Aorta (tissue), 5 donors: Measurements from ENCODE around the gene FAM107B. TPM values are rescaled to one million over a fixed set of nuclear protein-coding genes. Genes with fewer than 3 reads are reported as not detected.
A peak's percentile ranks its signal among the peaks of the same experiment; 100 is the strongest.

Experiments used
- ATAC-seq: fragments of 200-7000 bp; cut with Tn5 transposase; one replicate; pipeline ENCODE4 v1.9.1; 2022; ENCODE audit warnings: moderate library complexity; ENCODE audit not compliant: low FRiP score
- DNase-seq, 2 donors: peaks; one replicate each; pipeline ENCODE4 v3.0.0-alpha.2; 2020
- H3K27ac ChIP-seq, 2 donors: one replicate each; pipeline ENCODE4 v1.5.1; 2013; ENCODE audit warnings: low read length in 2 of 2, mild to moderate bottlenecking in 2 of 2, moderate library complexity in 2 of 2, control low read depth in 1 of 2, inconsistent platforms in 1 of 2, low read depth in 1 of 2
- H3K27me3 ChIP-seq, 2 donors: one replicate each; pipeline ENCODE4 v1.6.1; 2013; ENCODE audit warnings: control low read depth in 1 of 2, low read length in 1 of 2, mild to moderate bottlenecking in 1 of 2, moderate library complexity in 1 of 2; ENCODE audit not compliant: insufficient read depth in 2 of 2, control insufficient read depth in 1 of 2
- H3K36me3 ChIP-seq, 2 donors: one replicate each; pipeline ENCODE4 v1.6.1; 2013; ENCODE audit warnings: control low read depth in 1 of 2, low read length in 1 of 2, mild to moderate bottlenecking in 1 of 2; ENCODE audit not compliant: insufficient read depth in 2 of 2, control insufficient read depth in 1 of 2
- H3K4me1 ChIP-seq, 2 donors: one replicate each; pipeline ENCODE4 v1.6.1; 2013; ENCODE audit warnings: low read length in 2 of 2, control low read depth in 1 of 2, mild to moderate bottlenecking in 1 of 2, moderate library complexity in 1 of 2; ENCODE audit not compliant: insufficient read depth in 2 of 2, control insufficient read depth in 1 of 2
- H3K4me3 ChIP-seq, 2 donors: one replicate each; pipeline ENCODE4 v1.5.1; 2013; ENCODE audit warnings: low read length in 2 of 2, control low read depth in 1 of 2, mild to moderate bottlenecking in 1 of 2
- H3K9me3 ChIP-seq: one replicate; pipeline ENCODE4 v1.6.1; 2013; ENCODE audit warnings: mild to moderate bottlenecking, low read length; ENCODE audit not compliant: control insufficient read depth
- WGBS, 2 donors: extraction: QIAGEN DNeasy Blood & Tissue Kit; methylation state at CpG; one replicate each; pipeline ENCODE4 v1.1.7; 2013; 5-methylcytosine and 5-hydroxymethylcytosine counted together
- intact Hi-C, 2 donors: fragments of 100-400 bp; cut with DNase I; formaldehyde crosslinking; loops; one replicate each; pipeline versions ENCODE4 v1.14.2 to v1.15.0; 2022
- polyA plus RNA-seq, 2 donors: library from polyadenylated mRNA; stranded (reverse); fragments of 200-250 nt; gene quantifications; one replicate each; pipeline ENCODE4 v1.2.3, GENCODE V29; 2013
- total RNA-seq, 2 donors: library from RNA; stranded (reverse); fragmentation: NEBNext Ultra II Directional; extraction: Animal tissue kit (Norgen Biotek cat#: 25700); gene quantifications; one replicate each; pipeline ENCODE4 v1.2.1, GENCODE V29; 2021
- donor health status: healthy with polysubstance abuse.
- donor health status: Bipolar disorder and iron deficiency.
- donor health status: DM: no; HTN: no; CAD: no.
- donor health status: DM: no; HTN: no; CAD: no.
- donor health status: DM: yes; HTN: yes; CAD: no.

Gene FAM107B
- total and polyA plus RNA-seq, 4 donors: 16.6 to 58.5 (median 33.1) TPM

DNA sequence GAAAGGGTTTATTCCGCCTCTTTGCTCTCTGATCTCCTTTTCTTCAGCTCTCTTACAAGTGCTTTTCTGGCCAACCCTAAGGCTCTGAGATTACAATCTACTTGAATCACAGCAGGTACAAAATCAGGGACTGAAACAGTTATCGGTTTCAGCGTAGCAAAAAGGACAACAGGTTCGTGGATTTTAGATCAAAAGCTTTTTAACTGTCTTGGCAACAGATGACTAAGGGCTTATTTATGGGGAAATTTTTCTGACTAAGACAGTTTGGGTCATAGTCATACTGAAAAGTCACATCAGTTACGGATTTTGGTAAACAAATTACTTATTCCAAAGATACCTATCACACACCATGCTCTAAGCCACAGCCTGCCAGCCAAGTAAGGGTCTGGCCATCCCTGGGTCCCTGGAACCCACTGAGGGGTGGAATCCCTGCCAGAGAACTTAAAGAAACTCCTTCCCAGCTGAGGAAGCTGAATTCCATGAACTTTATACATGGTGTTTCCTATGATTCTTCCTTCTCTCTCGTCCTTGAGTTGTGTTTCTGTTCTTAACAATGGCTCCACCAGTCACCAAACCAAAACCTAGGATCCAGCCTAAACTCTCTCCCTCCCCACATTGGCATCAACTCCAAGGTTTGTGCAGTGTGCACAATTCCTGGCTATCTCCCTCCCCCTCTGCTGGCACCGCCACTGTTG, 169.3 kb downstream of the FAM107B start:
- H3K4me1 ChIP-seq: no peaks in the 10 kb centered on the region
- intact Hi-C loops: loop anchor here in 1 of 2 donors (2.0 to 5.0 kb wide), 2 partner anchors 43 to 137 kb away; no protein-coding TSS in a partner anchor
- WGBS, 2 donors: 26 to 31% methylated on average over 7 of the region's 7 CpGs
- ATAC-seq: no peak
- H3K36me3 ChIP-seq: no peaks in the 10 kb centered on the region
- H3K4me3 ChIP-seq: peak overlapping the region; percentile 54 to 78
- H3K27ac ChIP-seq: no peak overlapping the region
- no peak for DNase-seq
- H3K27me3 ChIP-seq: no peaks in the 10 kb centered on the region
- H3K9me3 ChIP-seq: no peaks in the 10 kb centered on the region

DNA sequence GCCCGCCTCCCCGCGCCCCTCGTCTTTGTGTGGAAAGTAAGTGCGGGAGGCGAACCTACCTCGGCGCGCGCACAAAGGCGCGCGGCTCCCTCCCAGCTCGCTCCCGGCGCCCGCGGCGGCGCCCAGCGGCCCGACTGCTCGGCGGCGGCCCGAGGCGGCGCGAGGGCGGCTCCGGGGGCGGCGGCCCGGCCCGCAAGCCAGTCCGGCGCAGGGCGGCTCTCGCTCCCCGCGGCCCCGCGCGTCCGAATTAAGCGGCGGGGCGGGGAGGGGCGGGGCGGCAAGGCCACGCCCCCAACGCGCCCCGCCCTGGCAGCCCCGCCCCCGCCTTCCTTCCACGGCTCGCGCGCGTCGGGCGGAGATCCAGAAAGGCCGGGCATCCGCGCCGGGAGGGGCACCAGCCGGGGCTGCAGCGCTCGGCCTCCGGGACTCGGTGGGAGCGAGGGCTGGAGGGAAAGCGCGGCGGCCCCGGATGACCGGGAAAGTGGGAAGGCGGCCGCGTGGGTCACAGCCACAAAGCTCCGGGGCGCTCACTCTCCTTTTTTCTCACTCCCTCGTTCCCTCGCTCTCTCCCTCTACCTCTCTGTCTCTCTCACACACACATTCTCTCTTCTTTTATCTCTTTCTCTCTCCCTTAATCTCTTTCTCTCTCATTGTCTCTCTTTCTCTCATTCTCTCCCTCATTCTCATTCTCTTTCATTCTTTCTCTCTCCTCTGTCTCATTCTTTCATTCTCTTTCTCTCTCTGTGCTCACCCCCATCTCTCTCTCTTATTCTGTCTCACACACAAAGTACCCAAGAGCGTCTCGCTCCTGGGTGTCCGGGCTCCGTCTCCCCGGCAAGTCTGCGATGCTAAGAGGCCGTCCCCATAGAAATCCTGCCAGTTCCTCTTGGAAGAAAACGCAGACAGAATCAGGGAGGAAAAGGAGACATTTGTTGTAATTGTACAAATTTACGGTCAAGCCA, 170.2 kb downstream of the FAM107B start:
- no peaks in the 10 kb centered on the region for H3K4me1 ChIP-seq
- peak overlapping the region; percentile 69 to 77 for H3K27ac ChIP-seq
- intact Hi-C loops: loop anchor here in 1 of 2 donors (2.0 to 5.0 kb wide), 4 partner anchors 44 to 233 kb away; partner anchors contain the start of genes CDNF, HSPA14 and MSANTD7
- H3K27me3 ChIP-seq: no peaks in the 10 kb centered on the region
- H3K9me3 ChIP-seq: no peaks in the 10 kb centered on the region
- H3K36me3 ChIP-seq: no peaks in the 10 kb centered on the region
- WGBS, 2 donors: 1% methylated on average over 66 to 94 of the region's 94 CpGs
- peak; percentile 87 to 94 for DNase-seq
- ATAC-seq: peak; percentile 96
- H3K4me3 ChIP-seq: peak overlapping the region; percentile 92 to 99

- peak; percentile 26 for ATAC-seq
- no peaks in the 10 kb centered on the region for H3K4me1 ChIP-seq
- H3K36me3 ChIP-seq: no peaks in the 10 kb centered on the region
- H3K27ac ChIP-seq: peak overlapping the region; percentile 25 to 39
- intact Hi-C loops: loop anchor here in 1 of 2 donors (2.0 to 5.0 kb wide), 3 partner anchors 45 to 234 kb away; partner anchors contain the start of genes CDNF, HSPA14 and MSANTD7
- peak in 1 of 2 donors; percentile 58 for DNase-seq
- H3K4me3 ChIP-seq: peak overlapping the region; percentile 92 to 99
- no peaks in the 10 kb centered on the region for H3K9me3 ChIP-seq
- H3K27me3 ChIP-seq: no peaks in the 10 kb centered on the region
- 0 to 1% methylated on average over 39 to 58 of the region's 58 CpGs for WGBS, 2 donors
These were observed 171.1 kb downstream of the FAM107B start for GRCh38 chr10:14603534-14604102.

DNA sequence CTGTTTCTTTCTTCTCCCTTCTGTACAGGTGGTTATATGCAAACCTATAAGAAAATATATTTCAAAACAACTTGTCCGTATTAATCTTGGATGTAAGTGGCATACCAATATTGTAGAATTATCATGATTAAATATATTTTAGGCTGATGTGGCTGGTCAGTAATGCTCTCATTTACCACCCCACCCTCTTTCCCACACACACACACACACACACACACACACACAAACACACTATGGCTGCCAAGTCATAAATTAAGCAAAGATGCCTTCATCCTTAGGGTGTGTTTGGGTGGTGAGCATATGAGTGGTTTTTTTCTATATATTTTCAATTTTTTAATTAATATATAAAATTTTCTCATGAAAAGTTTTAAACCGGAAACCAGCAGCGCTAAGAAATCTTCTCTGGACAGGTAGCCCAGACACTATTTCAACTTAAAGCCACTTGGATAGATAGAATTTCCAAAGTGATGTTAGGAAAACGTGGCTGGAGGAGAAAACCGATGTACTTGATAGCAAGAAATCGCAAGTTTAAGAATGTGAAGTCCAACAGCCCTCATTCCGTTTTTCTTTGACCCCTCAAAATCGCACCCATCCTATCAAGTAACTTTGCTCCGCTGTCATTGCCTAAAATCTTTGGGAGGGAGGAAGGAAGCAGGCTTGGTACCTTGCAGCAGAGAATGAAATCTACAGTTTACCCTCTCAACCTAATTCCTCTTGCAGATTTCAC, 171.7 kb downstream of the FAM107B start:
- no peak for DNase-seq
- H3K27ac ChIP-seq: no peak overlapping the region
- H3K4me1 ChIP-seq: no peaks in the 10 kb centered on the region
- no peaks in the 10 kb centered on the region for H3K27me3 ChIP-seq
- no peaks in the 10 kb centered on the region for H3K36me3 ChIP-seq
- WGBS, 2 donors: 27 to 35% methylated on average over 9 of the region's 9 CpGs
- no peaks in the 10 kb centered on the region for H3K9me3 ChIP-seq
- no peak for ATAC-seq
- intact Hi-C loops: loop anchor here in 1 of 2 donors (5.0 kb wide), 2 partner anchors 66 to 234 kb away; partner anchors contain the start of genes CDNF, HSPA14 and MSANTD7
- peak overlapping the region; percentile 92 to 99 for H3K4me3 ChIP-seq

- Histone ChIP-seq H3K27me3 (no peaks in the 10 kb centered on the region), H3K9me3 (no peaks in the 10 kb centered on the region), H3K4me1 (no peaks in the 10 kb centered on the region), H3K4me3 (peak overlapping the region in 1 of 2 donors; percentile 6), H3K27ac (no peak overlapping the region), H3K36me3 (no peaks in the 10 kb centered on the region)
- intact Hi-C loops: loop anchor here in 1 of 2 donors (5.0 kb wide), 2 partner anchors 65 to 235 kb away; partner anchors contain the start of genes CDNF, HSPA14 and MSANTD7
- no peak for DNase-seq
- 35 to 46% methylated on average over 16 of the region's 16 CpGs for WGBS, 2 donors
- no peak for ATAC-seq
These were observed 172.6 kb downstream of the FAM107B start for GRCh38 chr10:14601872-14602725.

DNA sequence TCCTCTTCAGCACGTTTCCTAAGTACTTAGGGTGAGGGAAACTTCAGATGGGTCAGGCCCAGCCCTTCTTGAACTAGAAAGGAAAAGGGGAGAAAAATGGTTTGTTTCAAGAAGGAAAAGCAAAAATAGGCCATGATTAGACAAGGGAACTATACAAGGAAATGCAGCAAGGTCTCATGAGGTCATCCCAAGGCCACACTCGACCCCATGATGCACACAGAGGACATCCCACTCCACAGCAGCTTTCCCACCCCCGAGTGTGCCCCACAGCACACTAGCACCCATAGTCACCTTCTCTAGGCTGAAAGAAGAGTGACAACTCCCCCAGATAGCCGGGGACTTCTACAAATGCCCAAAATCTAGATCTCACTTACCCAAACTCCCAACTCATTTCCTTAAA, 173.4 kb downstream of the FAM107B start:
- no peak for DNase-seq
- no peaks in the 10 kb centered on the region for H3K36me3 ChIP-seq
- H3K4me1 ChIP-seq: no peaks in the 10 kb centered on the region
- no peak for ATAC-seq
- no peak overlapping the region for H3K4me3 ChIP-seq
- no peaks in the 10 kb centered on the region for H3K27me3 ChIP-seq
- H3K9me3 ChIP-seq: no peaks in the 10 kb centered on the region
- intact Hi-C loops: loop anchor here in 1 of 2 donors (5.0 kb wide), 2 partner anchors 64 to 236 kb away; partner anchors contain the start of genes CDNF, HSPA14 and MSANTD7
- WGBS, 2 donors: 75% methylated on average over 4 of the region's 4 CpGs
- no peak overlapping the region for H3K27ac ChIP-seq

- Histone ChIP-seq H3K27ac (no peak overlapping the region), H3K4me3 (no peak overlapping the region), H3K4me1 (no peaks in the 10 kb centered on the region), H3K27me3 (no peaks in the 10 kb centered on the region), H3K9me3 (no peaks in the 10 kb centered on the region), H3K36me3 (no peaks in the 10 kb centered on the region)
- no peak for DNase-seq
- intact Hi-C loops: loop anchor here in 1 of 2 donors (5.0 kb wide), 2 partner anchors 63 to 237 kb away; partner anchors contain the start of genes CDNF, HSPA14 and MSANTD7
- 86 to 92% methylated on average over 8 of the region's 8 CpGs for WGBS, 2 donors
- ATAC-seq: no peak
These were observed 174.6 kb downstream of the FAM107B start for GRCh38 chr10:14600065-14600464.
